Measurements from ENCODE around the gene PTGIR.

DNA sequence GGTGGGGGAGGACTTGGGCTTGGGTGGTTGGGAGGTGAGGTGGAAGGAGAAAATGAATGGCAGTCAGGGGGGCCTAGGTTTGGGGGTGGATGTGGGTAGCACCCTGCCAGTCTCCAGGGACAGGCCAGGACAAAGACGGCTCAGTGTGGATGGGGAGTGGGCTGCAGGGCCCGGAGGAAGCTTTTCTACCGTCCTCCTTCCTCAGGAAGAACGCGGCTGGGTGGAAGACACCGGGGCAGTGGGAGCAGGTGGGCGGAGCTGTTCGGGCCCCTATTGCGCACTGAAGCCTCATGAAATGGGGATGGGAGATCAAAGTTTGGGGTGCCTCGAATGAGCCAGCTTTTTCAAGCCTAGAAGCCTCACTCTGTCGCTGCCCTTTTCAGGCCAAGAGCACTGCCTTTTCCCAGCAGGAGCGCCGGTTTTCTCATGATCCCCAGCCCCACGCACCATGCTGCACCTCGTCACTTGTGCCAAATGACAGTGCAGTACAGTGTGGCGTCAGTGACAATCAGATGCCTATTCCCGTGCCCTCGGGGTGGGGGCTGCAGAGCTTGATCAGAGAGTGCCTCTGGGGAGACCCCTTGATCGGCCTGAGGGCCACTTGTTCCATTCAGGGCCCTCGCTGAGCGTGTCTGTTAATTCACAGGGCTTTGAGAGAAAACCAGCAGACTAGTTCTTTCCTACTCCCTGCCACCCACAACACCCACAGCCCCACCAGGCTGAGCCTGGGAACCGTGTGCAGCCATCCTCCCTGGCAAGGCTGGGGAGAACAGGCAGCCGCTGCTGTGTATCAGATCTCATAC, 22.3 kb downstream of the PTGIR start:
- TF ChIP-seq, protein P1, sequence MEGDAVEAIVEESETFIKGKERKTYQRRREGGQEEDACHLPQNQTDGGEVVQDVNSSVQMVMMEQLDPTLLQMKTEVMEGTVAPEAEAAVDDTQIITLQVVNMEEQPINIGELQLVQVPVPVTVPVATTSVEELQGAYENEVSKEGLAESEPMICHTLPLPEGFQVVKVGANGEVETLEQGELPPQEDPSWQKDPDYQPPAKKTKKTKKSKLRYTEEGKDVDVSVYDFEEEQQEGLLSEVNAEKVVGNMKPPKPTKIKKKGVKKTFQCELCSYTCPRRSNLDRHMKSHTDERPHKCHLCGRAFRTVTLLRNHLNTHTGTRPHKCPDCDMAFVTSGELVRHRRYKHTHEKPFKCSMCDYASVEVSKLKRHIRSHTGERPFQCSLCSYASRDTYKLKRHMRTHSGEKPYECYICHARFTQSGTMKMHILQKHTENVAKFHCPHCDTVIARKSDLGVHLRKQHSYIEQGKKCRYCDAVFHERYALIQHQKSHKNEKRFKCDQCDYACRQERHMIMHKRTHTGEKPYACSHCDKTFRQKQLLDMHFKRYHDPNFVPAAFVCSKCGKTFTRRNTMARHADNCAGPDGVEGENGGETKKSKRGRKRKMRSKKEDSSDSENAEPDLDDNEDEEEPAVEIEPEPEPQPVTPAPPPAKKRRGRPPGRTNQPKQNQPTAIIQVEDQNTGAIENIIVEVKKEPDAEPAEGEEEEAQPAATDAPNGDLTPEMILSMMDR (IDR thresholded peaks at IDR 0.05): no peak
- no peak for TF ChIP-seq RAD21 (conservative IDR thresholded peaks at IDR 0.05 in 1 of 2, IDR thresholded peaks at IDR 0.05 in 1 of 2)
- no peak for TF ChIP-seq BHLHE40 (IDR thresholded peaks at IDR 0.05; ENCODE audit: low read depth, low read length)
- TF ChIP-seq POLR2A (IDR thresholded peaks at IDR 0.05; ENCODE audit: low read length): no peak
- TF ChIP-seq EP300 (IDR thresholded peaks at IDR 0.05): no peak
- TF ChIP-seq JUN (IDR thresholded peaks at IDR 0.05): no peak
- TF ChIP-seq, protein P2, sequence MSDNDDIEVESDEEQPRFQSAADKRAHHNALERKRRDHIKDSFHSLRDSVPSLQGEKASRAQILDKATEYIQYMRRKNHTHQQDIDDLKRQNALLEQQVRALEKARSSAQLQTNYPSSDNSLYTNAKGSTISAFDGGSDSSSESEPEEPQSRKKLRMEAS (IDR thresholded peaks at IDR 0.05): no peak
- no peak for TF ChIP-seq ZC3H11A (IDR thresholded peaks at IDR 0.05)

Data from A549 (cell line).